ENCODE results near the gene SEMA4D.

SEMA4D gene

GRCh38 chr9:89398621-89399020 is 99.3 kb downstream of the SEMA4D start:
- Histone ChIP-seq H3K9ac (ENCODE audit: insufficient read length, low read depth) (no peak overlapping the region), H3K4me3 (ENCODE audit: insufficient read length, low read depth) (no peak overlapping the region), H3K27me3 (ENCODE audit: insufficient read depth, insufficient read length) (no peaks in the 10 kb centered on the region), H3K4me1 (ENCODE audit: insufficient read depth, insufficient read length) (no peaks in the 10 kb centered on the region), H3K9me3 (ENCODE audit: insufficient read depth, low read length) (no peaks in the 10 kb centered on the region), H3K36me3 (ENCODE audit: insufficient read depth, insufficient read length, low read length) (peaks cover 19% of the 10 kb centered on the region)
- TF ChIP-seq SUZ12 (IDR thresholded peaks at IDR 0.05; ENCODE audit: extremely low read depth, insufficient read depth, insufficient read length) (no peak), YY1 (IDR thresholded peaks at IDR 0.05; ENCODE audit: insufficient read depth, insufficient read length) (no peak), ZNF274 (IDR thresholded peaks at IDR 0.05; ENCODE audit: low read depth, low read length) (no peak)
- DNase-seq (ENCODE audit: low read depth, low spot score): no peak

DNA sequence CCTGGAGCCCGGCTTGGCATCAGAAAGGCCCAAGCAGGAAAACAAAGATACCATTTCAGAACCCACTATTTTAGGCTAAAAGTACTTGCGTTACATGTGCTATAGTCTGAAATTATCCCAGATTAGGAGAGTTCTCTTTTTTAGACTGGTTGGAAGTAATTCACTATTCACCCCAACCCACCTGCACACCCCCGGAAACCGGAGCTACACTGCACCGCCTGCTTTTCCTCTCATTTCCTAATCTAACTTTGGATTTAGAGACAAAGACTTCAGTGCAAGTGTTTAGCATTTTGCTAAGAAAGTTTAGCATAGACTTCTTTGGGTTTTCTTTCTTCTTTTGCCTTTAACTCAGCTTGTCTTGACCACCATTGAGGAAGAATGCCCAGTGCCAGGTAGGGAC is 100.4 kb downstream of the SEMA4D start:
- peaks cover 29% of the 10 kb centered on the region for H3K36me3 ChIP-seq (ENCODE audit: insufficient read depth, insufficient read length, low read length)
- no peak for TF ChIP-seq YY1 (IDR thresholded peaks at IDR 0.05; ENCODE audit: insufficient read depth, insufficient read length)
- no peak for TF ChIP-seq ZNF274 (IDR thresholded peaks at IDR 0.05; ENCODE audit: low read depth, low read length)
- H3K9ac ChIP-seq (ENCODE audit: insufficient read length, low read depth): no peak overlapping the region
- no peaks in the 10 kb centered on the region for H3K9me3 ChIP-seq (ENCODE audit: insufficient read depth, low read length)
- no peak for DNase-seq (ENCODE audit: low read depth, low spot score)
- H3K27me3 ChIP-seq (ENCODE audit: insufficient read depth, insufficient read length): no peaks in the 10 kb centered on the region
- no peak overlapping the region for H3K4me3 ChIP-seq (ENCODE audit: insufficient read length, low read depth)
- no peaks in the 10 kb centered on the region for H3K4me1 ChIP-seq (ENCODE audit: insufficient read depth, insufficient read length)

DNA sequence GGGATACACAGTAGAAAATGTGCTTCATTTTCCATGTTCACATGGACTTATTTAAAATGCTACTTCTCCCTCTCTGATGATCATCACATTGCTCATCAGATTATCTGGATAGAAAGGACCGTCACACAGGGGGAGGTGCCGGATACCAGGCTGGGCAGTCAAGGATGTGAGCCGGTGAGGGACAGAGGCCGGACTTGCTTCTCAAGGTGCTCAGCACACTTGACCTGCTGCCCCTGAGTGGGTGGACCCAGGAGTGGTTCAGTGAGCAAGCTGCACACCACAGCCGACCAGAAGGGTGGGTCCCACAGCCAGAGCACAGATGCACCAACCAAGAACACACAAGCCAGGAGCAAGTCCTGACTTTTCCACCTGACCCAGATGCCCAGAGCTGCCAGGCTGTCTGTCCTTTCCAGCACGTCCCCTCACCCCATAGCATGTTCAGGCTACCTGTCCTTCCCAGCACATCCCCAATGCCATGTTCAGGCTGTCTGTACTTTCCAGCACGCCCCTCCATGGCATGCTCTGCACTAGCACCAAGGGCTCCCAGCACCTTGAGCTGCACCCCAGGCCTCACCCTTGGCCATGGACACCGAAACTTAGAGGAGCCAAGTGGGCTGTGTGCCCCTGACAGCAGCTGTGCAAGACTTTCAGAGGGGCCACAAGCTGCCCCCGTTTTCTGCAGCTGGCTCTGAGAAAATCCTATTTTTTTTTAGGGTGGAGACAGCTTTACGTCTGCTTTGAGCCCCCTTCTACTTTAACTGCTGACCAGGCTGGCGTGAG is 101.8 kb downstream of the SEMA4D start:
- Histone ChIP-seq H3K4me3 (ENCODE audit: insufficient read length, low read depth) (no peak overlapping the region), H3K36me3 (ENCODE audit: insufficient read depth, insufficient read length, low read length) (peaks cover 35% of the 10 kb centered on the region), H3K9ac (ENCODE audit: insufficient read length, low read depth) (no peak overlapping the region), H3K27me3 (ENCODE audit: insufficient read depth, insufficient read length) (no peaks in the 10 kb centered on the region), H3K9me3 (ENCODE audit: insufficient read depth, low read length) (no peaks in the 10 kb centered on the region), H3K4me1 (ENCODE audit: insufficient read depth, insufficient read length) (no peaks in the 10 kb centered on the region)
- no peak for TF ChIP-seq SUZ12 (IDR thresholded peaks at IDR 0.05; ENCODE audit: extremely low read depth, insufficient read depth, insufficient read length)
- no peak for DNase-seq (ENCODE audit: low read depth, low spot score)

- Histone ChIP-seq H3K27me3 (ENCODE audit: insufficient read depth, insufficient read length) (no peaks in the 10 kb centered on the region), H3K9ac (ENCODE audit: insufficient read length, low read depth) (no peak overlapping the region), H3K9me3 (ENCODE audit: insufficient read depth, low read length) (no peaks in the 10 kb centered on the region), H3K4me1 (ENCODE audit: insufficient read depth, insufficient read length) (no peaks in the 10 kb centered on the region), H3K36me3 (ENCODE audit: insufficient read depth, insufficient read length, low read length) (peaks cover 49% of the 10 kb centered on the region), H3K4me3 (ENCODE audit: insufficient read length, low read depth) (no peak overlapping the region)
- TF ChIP-seq YY1 (IDR thresholded peaks at IDR 0.05; ENCODE audit: insufficient read depth, insufficient read length): no peak
- no peak for TF ChIP-seq SUZ12 (IDR thresholded peaks at IDR 0.05; ENCODE audit: extremely low read depth, insufficient read depth, insufficient read length)
- TF ChIP-seq ZNF274 (IDR thresholded peaks at IDR 0.05; ENCODE audit: low read depth, low read length): no peak
- DNase-seq (ENCODE audit: low read depth, low spot score): no peak
Observed at GRCh38 chr9:89394412-89394811, 103.5 kb downstream of the SEMA4D start.

GRCh38 chr9:89391585-89391984 is 106.3 kb downstream of the SEMA4D start:
- TF ChIP-seq YY1 (IDR thresholded peaks at IDR 0.05; ENCODE audit: insufficient read depth, insufficient read length) (no peak), SUZ12 (IDR thresholded peaks at IDR 0.05; ENCODE audit: extremely low read depth, insufficient read depth, insufficient read length) (no peak), ZNF274 (IDR thresholded peaks at IDR 0.05; ENCODE audit: low read depth, low read length) (no peak)

GRCh38 chr9:89390578-89391116 is 107.3 kb downstream of the SEMA4D start:
- Histone ChIP-seq H3K4me1 (ENCODE audit: insufficient read depth, insufficient read length) (no peaks in the 10 kb centered on the region), H3K27me3 (ENCODE audit: insufficient read depth, insufficient read length) (no peaks in the 10 kb centered on the region), H3K9me3 (ENCODE audit: insufficient read depth, low read length) (no peaks in the 10 kb centered on the region), H3K4me3 (ENCODE audit: insufficient read length, low read depth) (no peak overlapping the region), H3K9ac (ENCODE audit: insufficient read length, low read depth) (no peak overlapping the region), H3K36me3 (ENCODE audit: insufficient read depth, insufficient read length, low read length) (peaks cover 61% of the 10 kb centered on the region)
- TF ChIP-seq YY1 (IDR thresholded peaks at IDR 0.05; ENCODE audit: insufficient read depth, insufficient read length): no peak
- TF ChIP-seq SUZ12 (IDR thresholded peaks at IDR 0.05; ENCODE audit: extremely low read depth, insufficient read depth, insufficient read length): no peak
- TF ChIP-seq ZNF274 (IDR thresholded peaks at IDR 0.05; ENCODE audit: low read depth, low read length): no peak
- no peak for DNase-seq (ENCODE audit: low read depth, low spot score)

More at GRCh38 chr9:89391585-89391984, 106.3 kb downstream of the SEMA4D start:
- H3K36me3 ChIP-seq (ENCODE audit: insufficient read depth, insufficient read length, low read length): peaks cover 60% of the 10 kb centered on the region
- no peak overlapping the region for H3K9ac ChIP-seq (ENCODE audit: insufficient read length, low read depth)
- no peak for DNase-seq (ENCODE audit: low read depth, low spot score)
- H3K9me3 ChIP-seq (ENCODE audit: insufficient read depth, low read length): no peaks in the 10 kb centered on the region
- H3K4me3 ChIP-seq (ENCODE audit: insufficient read length, low read depth): no peak overlapping the region
- H3K27me3 ChIP-seq (ENCODE audit: insufficient read depth, insufficient read length): no peaks in the 10 kb centered on the region
- no peaks in the 10 kb centered on the region for H3K4me1 ChIP-seq (ENCODE audit: insufficient read depth, insufficient read length)

GRCh38 chr9:89390068-89390555 is 107.8 kb downstream of the SEMA4D start:
- Histone ChIP-seq H3K4me1 (ENCODE audit: insufficient read depth, insufficient read length) (no peaks in the 10 kb centered on the region), H3K27me3 (ENCODE audit: insufficient read depth, insufficient read length) (no peaks in the 10 kb centered on the region), H3K36me3 (ENCODE audit: insufficient read depth, insufficient read length, low read length) (peaks cover 65% of the 10 kb centered on the region), H3K9ac (ENCODE audit: insufficient read length, low read depth) (no peak overlapping the region), H3K4me3 (ENCODE audit: insufficient read length, low read depth) (no peak overlapping the region), H3K9me3 (ENCODE audit: insufficient read depth, low read length) (no peaks in the 10 kb centered on the region)
- no peak for DNase-seq (ENCODE audit: low read depth, low spot score)
- TF ChIP-seq ZNF274 (IDR thresholded peaks at IDR 0.05; ENCODE audit: low read depth, low read length): no peak
- no peak for TF ChIP-seq YY1 (IDR thresholded peaks at IDR 0.05; ENCODE audit: insufficient read depth, insufficient read length)
- no peak for TF ChIP-seq SUZ12 (IDR thresholded peaks at IDR 0.05; ENCODE audit: extremely low read depth, insufficient read depth, insufficient read length)

Data from NT2/D1 (cell line).